NCI-H1417 treated with DMSO at 0.1 percent for 48 hours (cell line): ENCODE measurements around the gene CLEC12A.
"Not testable (repeated sequence)": the region's sequence is repeated elsewhere in the genome, so short reads cannot be mapped to it uniquely, and the experiment has no call there.

Source experiments
- DNase-seq: peaks from one replicate; lab custom pipeline; 2025; lab: John Stamatoyannopoulos, UW

Gene CLEC12A

GRCh38 chr12:9969673-9970072, 1.5 kb upstream of the CLEC12A start:
- no peak for DNase-seq

GRCh38 chr12:9973949-9974348, 2.7 kb downstream of the CLEC12A start:
- DNase-seq, result no peak

- DNase-seq, result not testable (repeated sequence)
These were observed 3.5 kb downstream of the CLEC12A start for GRCh38 chr12:9974731-9975130.

- DNase-seq, result no peak
These were observed 4.4 kb downstream of the CLEC12A start for GRCh38 chr12:9975614-9976013.

GRCh38 chr12:9976626-9977025, 5.4 kb downstream of the CLEC12A start:
- not testable (repeated sequence) for DNase-seq

- no peak for DNase-seq
These were observed 6.7 kb downstream of the CLEC12A start for GRCh38 chr12:9977916-9978315.

GRCh38 chr12:9980126-9980525, 8.9 kb downstream of the CLEC12A start:
- DNase-seq, result no peak

- no peak for DNase-seq
These were observed 20.7 kb downstream of the CLEC12A start for GRCh38 chr12:9991876-9992275.

- DNase-seq, result no peak
These were observed 21.1 kb downstream of the CLEC12A start for GRCh38 chr12:9992296-9992695.

- no peak for DNase-seq
These were observed 27.8 kb downstream of the CLEC12A start, which contains the start of gene CLEC1B for GRCh38 chr12:9999016-9999415. TSS of gene CLEC1B (minus strand) at chr12:9999121. CDS start at chr12:9999100, 21 bp downstream.

GRCh38 chr12:10001171-10001776, 30.1 kb downstream of the CLEC12A start:
- DNase-seq, result no peak

- no peak for DNase-seq
These were observed 41.6 kb downstream of the CLEC12A start for GRCh38 chr12:10012630-10013330.

GRCh38 chr12:10015450-10015849, 44.2 kb downstream of the CLEC12A start:
- no peak for DNase-seq

GRCh38 chr12:10016881-10017280, 45.7 kb downstream of the CLEC12A start:
- no peak for DNase-seq

GRCh38 chr12:10018386-10018785, 47.2 kb downstream of the CLEC12A start:
- no peak for DNase-seq

- no peak for DNase-seq
These were observed 50.1 kb downstream of the CLEC12A start for GRCh38 chr12:10021342-10021741.

- no peak for DNase-seq
These were observed 54.0 kb downstream of the CLEC12A start for GRCh38 chr12:10025236-10025635.

- DNase-seq, result not testable (repeated sequence)
These were observed 55.5 kb downstream of the CLEC12A start for GRCh38 chr12:10026666-10027065.

GRCh38 chr12:10027311-10027710, 56.1 kb downstream of the CLEC12A start:
- DNase-seq, result no peak

GRCh38 chr12:10027721-10028120, 56.5 kb downstream of the CLEC12A start:
- no peak for DNase-seq

- DNase-seq, result no peak
These were observed 59.2 kb downstream of the CLEC12A start, which contains the start of gene CLEC9A for GRCh38 chr12:10030446-10030845. TSS of gene CLEC9A (plus strand) at chr12:10030682. CDS start at chr12:10052688, 22,006 bp downstream.

GRCh38 chr12:10031321-10031720, 60.1 kb downstream of the CLEC12A start:
- no peak for DNase-seq

- no peak for DNase-seq
These were observed 60.6 kb downstream of the CLEC12A start for GRCh38 chr12:10031771-10032175.
